Lower lobe of right lung (tissue), 2 donors: ENCODE results near the gene TBX2. TPM values are rescaled to one million over a fixed set of nuclear protein-coding genes. Genes with fewer than 3 reads are reported as not detected.
A peak's percentile ranks its signal among the peaks of the same experiment; 100 is the strongest.

Experiments
- ATAC-seq, 2 donors: fragments of 200-7000 bp; cut with Tn5 transposase; one replicate each; pipeline ENCODE4 v1.9.1; 2020 to 2022; ENCODE audit warnings: mild to moderate bottlenecking in 2 of 2, moderate library complexity in 2 of 2
- DNase-seq: peaks from one replicate; pipeline ENCODE4 v3.0.0-alpha.2; 2020
- H3K27ac ChIP-seq: fragments of 200-600 bp; one replicate; pipeline ENCODE4 v1.8.0; 2022
- H3K27me3 ChIP-seq: fragments of 200-600 bp; one replicate; pipeline ENCODE4 v1.8.0; 2022; ENCODE audit warnings: low read depth
- H3K36me3 ChIP-seq: fragments of 200-600 bp; one replicate; pipeline ENCODE4 v1.8.0; 2022; ENCODE audit warnings: mild to moderate bottlenecking
- H3K4me1 ChIP-seq: fragments of 200-600 bp; one replicate; pipeline ENCODE4 v1.8.0; 2022
- H3K4me3 ChIP-seq: fragments of 200-600 bp; one replicate; pipeline ENCODE4 v1.8.0; 2022; ENCODE audit warnings: mild to moderate bottlenecking
- H3K9me3 ChIP-seq: fragments of 200-600 bp; one replicate; pipeline ENCODE4 v1.8.0; 2022
- intact Hi-C: fragments of 100-400 bp; cut with DNase I; formaldehyde crosslinking; loops from one replicate; pipeline ENCODE4 v1.11.0; 2022
- total RNA-seq: library from RNA; stranded (reverse); fragmentation: NEBNext Ultra II Directional; extraction: Animal tissue kit (Norgen Biotek cat#: 25700); gene quantifications from one replicate; pipeline ENCODE4 v1.2.1, GENCODE V29; 2021
- TF ChIP-seq, protein P1 (sequence below): fragments of 200-600 bp; IDR thresholded peaks from one replicate; pipeline ENCODE4 v1.8.0; 2022; ENCODE audit warnings: antibody characterized with exemption, mild to moderate bottlenecking
- donor health status: DM: no; HTN: yes; CAD: no; lungs with severe emphysema.

TBX2 gene
- total RNA-seq, 1 donor from 2014 or later, result 83.3 TPM

DNA sequence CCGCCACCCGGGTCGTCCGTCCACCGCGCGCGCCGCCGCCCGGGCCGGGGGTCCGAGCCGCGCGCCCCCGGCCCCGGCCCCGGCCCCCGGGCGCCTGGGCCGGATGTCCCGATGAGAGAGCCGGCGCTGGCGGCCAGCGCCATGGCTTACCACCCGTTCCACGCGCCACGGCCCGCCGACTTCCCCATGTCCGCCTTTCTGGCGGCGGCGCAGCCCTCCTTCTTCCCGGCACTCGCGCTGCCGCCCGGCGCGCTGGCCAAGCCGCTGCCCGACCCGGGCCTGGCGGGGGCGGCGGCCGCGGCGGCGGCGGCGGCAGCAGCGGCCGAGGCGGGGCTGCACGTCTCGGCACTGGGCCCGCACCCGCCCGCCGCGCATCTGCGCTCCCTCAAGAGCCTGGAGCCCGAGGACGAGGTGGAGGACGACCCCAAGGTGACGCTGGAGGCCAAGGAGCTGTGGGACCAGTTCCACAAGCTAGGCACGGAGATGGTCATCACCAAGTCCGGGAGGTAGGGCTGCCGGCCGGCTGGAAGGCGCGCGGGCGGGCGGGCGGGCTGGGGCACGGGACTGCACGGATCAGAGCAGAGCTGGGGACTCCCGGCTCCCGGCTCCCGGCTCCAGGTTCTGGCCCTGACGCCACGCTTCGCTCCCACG, 548 bp downstream of the TBX2 start:
- H3K36me3 ChIP-seq, result peaks cover 12% of the 10 kb centered on the region
- peak overlapping the region; percentile 67 for H3K4me3 ChIP-seq
- ATAC-seq, result no peak
- H3K27ac ChIP-seq, result peak overlapping the region; percentile 89
- intact Hi-C loops, result no loop called here
- peaks cover 91% of the 10 kb centered on the region for H3K27me3 ChIP-seq
- peaks cover 57% of the 10 kb centered on the region for H3K4me1 ChIP-seq
- H3K9me3 ChIP-seq, result no peaks in the 10 kb centered on the region
- TF ChIP-seq, protein P1, sequence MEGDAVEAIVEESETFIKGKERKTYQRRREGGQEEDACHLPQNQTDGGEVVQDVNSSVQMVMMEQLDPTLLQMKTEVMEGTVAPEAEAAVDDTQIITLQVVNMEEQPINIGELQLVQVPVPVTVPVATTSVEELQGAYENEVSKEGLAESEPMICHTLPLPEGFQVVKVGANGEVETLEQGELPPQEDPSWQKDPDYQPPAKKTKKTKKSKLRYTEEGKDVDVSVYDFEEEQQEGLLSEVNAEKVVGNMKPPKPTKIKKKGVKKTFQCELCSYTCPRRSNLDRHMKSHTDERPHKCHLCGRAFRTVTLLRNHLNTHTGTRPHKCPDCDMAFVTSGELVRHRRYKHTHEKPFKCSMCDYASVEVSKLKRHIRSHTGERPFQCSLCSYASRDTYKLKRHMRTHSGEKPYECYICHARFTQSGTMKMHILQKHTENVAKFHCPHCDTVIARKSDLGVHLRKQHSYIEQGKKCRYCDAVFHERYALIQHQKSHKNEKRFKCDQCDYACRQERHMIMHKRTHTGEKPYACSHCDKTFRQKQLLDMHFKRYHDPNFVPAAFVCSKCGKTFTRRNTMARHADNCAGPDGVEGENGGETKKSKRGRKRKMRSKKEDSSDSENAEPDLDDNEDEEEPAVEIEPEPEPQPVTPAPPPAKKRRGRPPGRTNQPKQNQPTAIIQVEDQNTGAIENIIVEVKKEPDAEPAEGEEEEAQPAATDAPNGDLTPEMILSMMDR, result no peak
- DNase-seq, result peak; percentile 53

DNA sequence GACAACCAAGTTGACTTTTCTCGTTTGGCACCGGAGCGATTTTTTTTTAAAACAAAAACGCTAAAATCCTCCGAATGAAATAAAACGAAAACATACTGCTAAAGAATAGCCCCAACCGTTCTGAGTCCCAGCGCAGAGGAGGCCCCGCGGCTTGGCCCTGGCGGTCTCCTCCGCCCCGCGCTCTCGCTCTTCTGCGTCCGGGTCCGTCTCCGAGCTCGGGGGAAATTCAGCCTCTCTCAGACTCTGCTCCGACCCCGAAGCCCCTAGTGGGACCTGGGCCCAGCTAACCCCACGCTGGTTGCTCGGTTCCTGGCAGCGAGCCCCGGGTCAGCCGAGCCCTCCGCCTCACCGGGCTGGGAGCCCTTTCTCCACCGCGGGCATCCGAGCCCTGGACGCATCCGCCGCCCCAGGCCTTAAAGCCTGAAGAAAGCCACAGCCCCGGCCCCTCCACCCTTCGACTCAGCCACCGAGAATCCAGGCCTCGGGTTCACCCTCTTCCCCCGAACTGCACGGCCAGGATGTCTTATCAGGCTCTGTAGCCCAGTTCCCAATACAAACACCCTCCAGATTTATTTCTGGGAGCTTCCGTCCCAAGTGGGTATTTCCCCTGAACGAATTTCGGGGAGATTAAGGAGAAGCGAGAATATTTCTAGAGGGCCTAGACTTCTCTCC, 1.2 kb downstream of the TBX2 start:
- TF ChIP-seq, protein P1, result no peak
- intact Hi-C loops, result no loop called here
- Histone ChIP-seq H3K4me1 (peaks cover 59% of the 10 kb centered on the region), H3K27ac (peak overlapping the region; percentile 89), H3K9me3 (no peaks in the 10 kb centered on the region), H3K27me3 (peaks cover 91% of the 10 kb centered on the region), H3K36me3 (peaks cover 18% of the 10 kb centered on the region), H3K4me3 (peak overlapping the region; percentile 67)
- DNase-seq (no peak), ATAC-seq (no peak)

DNA sequence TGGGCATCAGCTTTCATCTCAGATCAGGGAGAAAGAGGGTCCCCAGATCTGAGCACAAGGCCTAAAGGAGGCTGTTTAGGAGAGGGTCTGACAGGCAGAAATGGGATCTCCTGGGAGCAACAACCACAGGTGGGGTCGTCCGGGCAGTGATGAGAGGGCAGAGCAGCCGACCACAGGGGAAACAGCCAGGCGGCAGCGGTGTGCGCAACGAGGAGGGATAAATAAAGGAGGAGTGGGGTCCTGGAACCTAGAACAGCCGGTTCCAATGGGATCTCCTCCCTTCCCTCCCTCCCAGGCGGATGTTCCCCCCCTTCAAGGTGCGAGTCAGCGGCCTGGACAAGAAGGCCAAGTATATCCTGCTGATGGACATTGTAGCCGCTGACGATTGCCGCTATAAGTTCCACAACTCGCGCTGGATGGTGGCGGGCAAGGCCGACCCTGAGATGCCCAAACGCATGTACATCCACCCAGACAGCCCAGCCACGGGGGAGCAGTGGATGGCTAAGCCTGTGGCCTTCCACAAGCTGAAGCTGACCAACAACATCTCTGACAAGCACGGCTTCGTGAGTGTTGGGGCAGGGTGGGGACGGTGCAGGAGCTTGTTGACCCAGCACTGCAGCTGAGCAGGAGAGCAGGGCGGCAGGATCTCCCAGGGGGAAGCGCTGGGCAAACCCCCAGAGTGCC, 1.9 kb downstream of the TBX2 start:
- Histone ChIP-seq H3K4me1 (peaks cover 56% of the 10 kb centered on the region), H3K27me3 (peaks cover 91% of the 10 kb centered on the region), H3K9me3 (no peaks in the 10 kb centered on the region), H3K4me3 (peak overlapping the region; percentile 67), H3K36me3 (peaks cover 25% of the 10 kb centered on the region), H3K27ac (peak overlapping the region; percentile 89)
- intact Hi-C loops, result no loop called here
- TF ChIP-seq, protein P1, result no peak
- DNase-seq (no peak), ATAC-seq (no peak)

DNA sequence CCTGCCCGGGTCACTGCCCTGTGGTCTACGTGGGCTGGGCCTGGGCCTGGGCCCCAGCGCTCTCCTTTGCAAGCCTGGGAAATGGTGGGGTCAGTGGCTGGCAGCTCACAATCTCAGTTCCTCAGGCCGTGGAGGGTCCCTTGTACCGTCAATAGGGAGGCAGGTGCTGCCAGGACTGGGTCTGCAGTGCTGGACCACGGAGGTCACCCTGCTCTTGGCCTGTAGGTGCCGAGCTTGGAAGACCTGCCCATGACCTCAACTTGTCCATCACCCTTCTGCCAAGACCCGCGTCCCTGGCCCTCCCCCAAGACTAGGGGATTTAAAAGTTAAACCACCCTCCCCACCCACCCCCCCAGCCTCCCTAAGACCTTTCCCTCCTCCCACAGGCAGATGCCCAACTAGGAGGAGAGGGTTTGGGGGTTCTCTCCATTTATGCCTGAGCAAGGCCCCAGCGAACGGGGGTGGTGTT, 2.5 kb downstream of the TBX2 start:
- ATAC-seq (no peak), DNase-seq (no peak)
- Histone ChIP-seq H3K4me1 (peaks cover 52% of the 10 kb centered on the region), H3K9me3 (no peaks in the 10 kb centered on the region), H3K27me3 (peaks cover 91% of the 10 kb centered on the region), H3K36me3 (peaks cover 25% of the 10 kb centered on the region), H3K27ac (peak overlapping the region; percentile 89), H3K4me3 (peak overlapping the region; percentile 67)
- intact Hi-C loops, result no loop called here
- TF ChIP-seq, protein P1, result no peak

DNA sequence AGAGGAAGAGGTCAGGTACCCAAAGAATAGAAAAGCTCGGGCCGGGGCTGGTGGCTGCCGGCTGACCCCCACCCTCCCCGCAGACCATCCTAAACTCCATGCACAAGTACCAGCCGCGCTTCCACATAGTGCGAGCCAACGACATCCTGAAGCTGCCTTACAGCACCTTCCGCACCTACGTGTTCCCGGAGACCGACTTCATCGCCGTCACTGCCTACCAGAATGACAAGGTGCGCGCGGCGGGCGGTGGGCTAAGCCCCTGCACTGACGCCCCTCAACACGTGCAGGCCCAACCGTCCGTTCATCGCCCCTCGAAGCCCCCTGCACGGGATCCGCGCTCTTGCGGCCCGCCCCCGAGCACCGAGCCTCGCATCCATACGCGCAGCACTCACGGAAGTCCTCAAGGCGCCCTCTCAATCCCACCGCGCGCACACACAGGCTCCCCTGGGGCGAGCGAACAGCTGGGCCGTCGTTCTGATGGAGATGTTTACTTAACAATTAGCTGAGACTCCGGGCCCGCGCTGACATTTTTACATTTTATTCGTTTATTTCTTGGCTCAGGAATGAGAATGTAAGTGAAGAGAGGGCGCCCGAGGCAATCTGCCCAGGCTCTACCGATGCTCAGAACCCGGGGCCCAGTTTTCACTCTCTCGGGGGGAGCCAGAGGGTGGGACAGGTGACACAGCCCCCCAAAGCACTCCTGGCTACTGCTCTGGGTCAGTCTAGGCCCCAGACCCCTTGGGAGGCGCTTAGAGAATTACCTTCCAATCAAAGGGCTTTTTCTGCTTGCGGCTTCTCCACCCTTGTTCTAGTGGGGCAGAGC, 3.5 kb downstream of the TBX2 start:
- DNase-seq (peak; percentile 46), ATAC-seq (no peak)
- H3K4me1 ChIP-seq, result peaks cover 47% of the 10 kb centered on the region
- intact Hi-C loops, result no loop called here
- peaks cover 91% of the 10 kb centered on the region for H3K27me3 ChIP-seq
- peak overlapping the region; percentile 89 for H3K27ac ChIP-seq
- H3K36me3 ChIP-seq, result peaks cover 33% of the 10 kb centered on the region
- TF ChIP-seq, protein P1, result no peak
- no peaks in the 10 kb centered on the region for H3K9me3 ChIP-seq
- peak overlapping the region; percentile 67 for H3K4me3 ChIP-seq
